SK-N-SH treated with all-trans-retinoic acid at 6 μM for 48 hours (cell line): ENCODE measurements around the gene DLG2.

ENCODE experiments used
- ATAC-seq: fragments of 200-7000 bp; cut with Tn5 transposase; 3 replicates; pipeline ENCODE4 v1.9.1; 2020; ENCODE audit warnings: mild to moderate bottlenecking, moderate library complexity
- ARNTL ChIP-seq: fragments of 450-650 bp; formaldehyde crosslinking; IDR thresholded peaks from 2 replicates; pipeline ENCODE4 v1.5.0; 2020; ENCODE audit warnings: low read depth, mild to moderate bottlenecking, moderate library complexity, borderline replicate concordance
- BACH2 ChIP-seq: fragments of 250-450 bp; sonication (Bioruptor Pico); IDR thresholded peaks from 2 replicates; pipeline ENCODE4 v1.9.0; 2021; ENCODE audit warnings: mild to moderate bottlenecking, borderline replicate concordance
- CSDC2 ChIP-seq: fragments of 250-450 bp; sonication (Bioruptor Pico); IDR thresholded peaks from 2 replicates; pipeline ENCODE4 v1.5.0; 2020; ENCODE audit warnings: mild to moderate bottlenecking, moderate library complexity
- ESRRG ChIP-seq: fragments of 250-450 bp; sonication (Bioruptor Pico); IDR thresholded peaks from 2 replicates; pipeline ENCODE4 v1.6.1; 2021; ENCODE audit warnings: mild to moderate bottlenecking
- GLIS3 ChIP-seq: fragments of 250-450 bp; sonication (Bioruptor Pico); IDR thresholded peaks from 2 replicates; pipeline ENCODE4 v1.5.0; 2020; ENCODE audit warnings: mild to moderate bottlenecking, moderate library complexity
- ISL1 ChIP-seq: fragments of 250-450 bp; sonication (Bioruptor Pico); IDR thresholded peaks from 2 replicates; pipeline ENCODE4 v2.1.2; 2022; ENCODE audit warnings: mild to moderate bottlenecking, moderate library complexity
- PPARA ChIP-seq: fragments of 250-450 bp; sonication (Bioruptor Pico); IDR thresholded peaks from 2 replicates; pipeline ENCODE4 v1.5.0; 2020; ENCODE audit warnings: mild to moderate bottlenecking, borderline replicate concordance
- RARB ChIP-seq: fragments of 250-450 bp; sonication (Bioruptor Pico); IDR thresholded peaks from 2 replicates; pipeline ENCODE4 v1.8.0; 2021; ENCODE audit warnings: mild to moderate bottlenecking, moderate library complexity
- SNAI2 ChIP-seq: fragments of 250-450 bp; sonication (Bioruptor Pico); IDR thresholded peaks from 2 replicates; pipeline ENCODE4 v1.5.0; 2020; ENCODE audit warnings: mild to moderate bottlenecking, moderate library complexity
- TOX ChIP-seq: fragments of 250-450 bp; sonication (Bioruptor Pico); IDR thresholded peaks from 2 replicates; pipeline ENCODE4 v1.8.0; 2021; ENCODE audit warnings: mild to moderate bottlenecking, moderate library complexity, borderline replicate concordance
- ZFP3 ChIP-seq: fragments of 250-450 bp; sonication (Bioruptor Pico); IDR thresholded peaks from 2 replicates; pipeline ENCODE4 v1.5.0; 2020; ENCODE audit warnings: mild to moderate bottlenecking, moderate library complexity
- ZFP30 ChIP-seq: fragments of 450-650 bp; formaldehyde crosslinking; IDR thresholded peaks from 2 replicates; pipeline ENCODE4 v1.5.0; 2022; ENCODE audit warnings: mild to moderate bottlenecking, moderate library complexity
- ZNF565 ChIP-seq: fragments of 450-650 bp; formaldehyde crosslinking; conservative IDR thresholded peaks from 2 replicates; pipeline ENCODE4 v1.5.0; 2020; ENCODE audit warnings: low read depth, mild to moderate bottlenecking, moderate library complexity
- ZNF70 ChIP-seq: fragments of 450-650 bp; formaldehyde crosslinking; IDR thresholded peaks from 2 replicates; pipeline ENCODE4 v1.5.0; 2020; ENCODE audit warnings: mild to moderate bottlenecking, moderate library complexity
- ZNF8 ChIP-seq: fragments of 450-650 bp; formaldehyde crosslinking; IDR thresholded peaks from 2 replicates; pipeline ENCODE4 v1.5.0; 2020; ENCODE audit warnings: mild to moderate bottlenecking, moderate library complexity
- TF ChIP-seq, protein P1 (sequence below): fragments of 250-450 bp; sonication (Bioruptor Pico); IDR thresholded peaks from 2 replicates; pipeline ENCODE4 v1.8.0; 2021; ENCODE audit warnings: low read depth, mild to moderate bottlenecking, moderate library complexity, borderline replicate concordance
- TF ChIP-seq, protein P2 (sequence below): fragments of 250-450 bp; sonication (Bioruptor Pico); IDR thresholded peaks from 2 replicates; pipeline ENCODE4 v1.5.0; 2020; ENCODE audit warnings: mild to moderate bottlenecking, moderate library complexity
- TF ChIP-seq, protein P3 (sequence below): fragments of 250-450 bp; sonication (Bioruptor Pico); IDR thresholded peaks from 2 replicates; pipeline ENCODE4 v1.8.0; 2020; ENCODE audit warnings: mild to moderate bottlenecking, moderate library complexity, borderline replicate concordance
- TF ChIP-seq, protein P4 (sequence below): fragments of 250-450 bp; sonication (Bioruptor Pico); IDR thresholded peaks from 2 replicates; pipeline ENCODE4 v1.5.1; 2020; ENCODE audit warnings: low read depth, mild to moderate bottlenecking, moderate library complexity

DLG2 gene

DNA sequence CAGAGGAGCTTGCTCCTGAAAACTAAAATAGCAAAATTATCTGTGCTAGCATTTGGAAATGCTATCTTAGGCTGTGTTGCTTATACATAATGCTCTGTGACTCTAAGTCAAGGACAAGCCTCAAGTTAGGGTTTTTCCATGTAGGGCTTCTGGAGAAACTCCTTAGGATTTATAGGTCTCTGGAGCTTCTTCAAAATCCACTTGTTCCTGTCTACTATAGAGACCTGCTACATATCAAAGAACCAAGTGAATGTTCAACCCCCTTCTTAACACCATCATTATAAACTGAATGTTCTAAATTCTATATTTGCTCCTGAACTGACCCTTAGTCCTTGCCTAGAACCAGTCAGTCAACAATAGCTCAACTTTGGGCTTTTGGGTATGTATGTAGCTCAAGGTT lies 1817.9 kb downstream of the DLG2 start:
- TF ChIP-seq ZNF8 (CRISPR knock-in tag) (no peak), ESRRG (CRISPR knock-in tag) (no peak), ZFP3 (CRISPR knock-in tag) (no peak), PPARA (CRISPR knock-in tag) (no peak), ZNF70 (no peak), ZNF565 (CRISPR knock-in tag) (no peak), GLIS3 (CRISPR knock-in tag) (no peak), ARNTL (CRISPR knock-in tag) (no peak), SNAI2 (no peak), BACH2 (CRISPR knock-in tag) (no peak), ISL1 (no peak), RARB (CRISPR knock-in tag) (no peak)
- TF ChIP-seq, protein P1, sequence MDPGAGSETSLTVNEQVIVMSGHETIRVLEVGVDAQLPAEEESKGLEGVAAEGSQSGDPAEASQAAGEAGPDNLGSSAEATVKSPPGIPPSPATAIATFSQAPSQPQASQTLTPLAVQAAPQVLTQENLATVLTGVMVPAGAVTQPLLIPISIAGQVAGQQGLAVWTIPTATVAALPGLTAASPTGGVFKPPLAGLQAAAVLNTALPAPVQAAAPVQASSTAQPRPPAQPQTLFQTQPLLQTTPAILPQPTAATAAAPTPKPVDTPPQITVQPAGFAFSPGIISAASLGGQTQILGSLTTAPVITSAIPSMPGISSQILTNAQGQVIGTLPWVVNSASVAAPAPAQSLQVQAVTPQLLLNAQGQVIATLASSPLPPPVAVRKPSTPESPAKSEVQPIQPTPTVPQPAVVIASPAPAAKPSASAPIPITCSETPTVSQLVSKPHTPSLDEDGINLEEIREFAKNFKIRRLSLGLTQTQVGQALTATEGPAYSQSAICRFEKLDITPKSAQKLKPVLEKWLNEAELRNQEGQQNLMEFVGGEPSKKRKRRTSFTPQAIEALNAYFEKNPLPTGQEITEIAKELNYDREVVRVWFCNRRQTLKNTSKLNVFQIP (CRISPR knock-in tag) = no peak
- TF ChIP-seq, protein P2, sequence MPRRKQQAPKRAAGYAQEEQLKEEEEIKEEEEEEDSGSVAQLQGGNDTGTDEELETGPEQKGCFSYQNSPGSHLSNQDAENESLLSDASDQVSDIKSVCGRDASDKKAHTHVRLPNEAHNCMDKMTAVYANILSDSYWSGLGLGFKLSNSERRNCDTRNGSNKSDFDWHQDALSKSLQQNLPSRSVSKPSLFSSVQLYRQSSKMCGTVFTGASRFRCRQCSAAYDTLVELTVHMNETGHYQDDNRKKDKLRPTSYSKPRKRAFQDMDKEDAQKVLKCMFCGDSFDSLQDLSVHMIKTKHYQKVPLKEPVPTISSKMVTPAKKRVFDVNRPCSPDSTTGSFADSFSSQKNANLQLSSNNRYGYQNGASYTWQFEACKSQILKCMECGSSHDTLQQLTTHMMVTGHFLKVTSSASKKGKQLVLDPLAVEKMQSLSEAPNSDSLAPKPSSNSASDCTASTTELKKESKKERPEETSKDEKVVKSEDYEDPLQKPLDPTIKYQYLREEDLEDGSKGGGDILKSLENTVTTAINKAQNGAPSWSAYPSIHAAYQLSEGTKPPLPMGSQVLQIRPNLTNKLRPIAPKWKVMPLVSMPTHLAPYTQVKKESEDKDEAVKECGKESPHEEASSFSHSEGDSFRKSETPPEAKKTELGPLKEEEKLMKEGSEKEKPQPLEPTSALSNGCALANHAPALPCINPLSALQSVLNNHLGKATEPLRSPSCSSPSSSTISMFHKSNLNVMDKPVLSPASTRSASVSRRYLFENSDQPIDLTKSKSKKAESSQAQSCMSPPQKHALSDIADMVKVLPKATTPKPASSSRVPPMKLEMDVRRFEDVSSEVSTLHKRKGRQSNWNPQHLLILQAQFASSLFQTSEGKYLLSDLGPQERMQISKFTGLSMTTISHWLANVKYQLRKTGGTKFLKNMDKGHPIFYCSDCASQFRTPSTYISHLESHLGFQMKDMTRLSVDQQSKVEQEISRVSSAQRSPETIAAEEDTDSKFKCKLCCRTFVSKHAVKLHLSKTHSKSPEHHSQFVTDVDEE (CRISPR knock-in tag) = no peak
- TF ChIP-seq, protein P3, sequence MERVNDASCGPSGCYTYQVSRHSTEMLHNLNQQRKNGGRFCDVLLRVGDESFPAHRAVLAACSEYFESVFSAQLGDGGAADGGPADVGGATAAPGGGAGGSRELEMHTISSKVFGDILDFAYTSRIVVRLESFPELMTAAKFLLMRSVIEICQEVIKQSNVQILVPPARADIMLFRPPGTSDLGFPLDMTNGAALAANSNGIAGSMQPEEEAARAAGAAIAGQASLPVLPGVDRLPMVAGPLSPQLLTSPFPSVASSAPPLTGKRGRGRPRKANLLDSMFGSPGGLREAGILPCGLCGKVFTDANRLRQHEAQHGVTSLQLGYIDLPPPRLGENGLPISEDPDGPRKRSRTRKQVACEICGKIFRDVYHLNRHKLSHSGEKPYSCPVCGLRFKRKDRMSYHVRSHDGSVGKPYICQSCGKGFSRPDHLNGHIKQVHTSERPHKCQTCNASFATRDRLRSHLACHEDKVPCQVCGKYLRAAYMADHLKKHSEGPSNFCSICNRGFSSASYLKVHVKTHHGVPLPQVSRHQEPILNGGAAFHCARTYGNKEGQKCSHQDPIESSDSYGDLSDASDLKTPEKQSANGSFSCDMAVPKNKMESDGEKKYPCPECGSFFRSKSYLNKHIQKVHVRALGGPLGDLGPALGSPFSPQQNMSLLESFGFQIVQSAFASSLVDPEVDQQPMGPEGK (CRISPR knock-in tag) = no peak
- TF ChIP-seq, protein P4, sequence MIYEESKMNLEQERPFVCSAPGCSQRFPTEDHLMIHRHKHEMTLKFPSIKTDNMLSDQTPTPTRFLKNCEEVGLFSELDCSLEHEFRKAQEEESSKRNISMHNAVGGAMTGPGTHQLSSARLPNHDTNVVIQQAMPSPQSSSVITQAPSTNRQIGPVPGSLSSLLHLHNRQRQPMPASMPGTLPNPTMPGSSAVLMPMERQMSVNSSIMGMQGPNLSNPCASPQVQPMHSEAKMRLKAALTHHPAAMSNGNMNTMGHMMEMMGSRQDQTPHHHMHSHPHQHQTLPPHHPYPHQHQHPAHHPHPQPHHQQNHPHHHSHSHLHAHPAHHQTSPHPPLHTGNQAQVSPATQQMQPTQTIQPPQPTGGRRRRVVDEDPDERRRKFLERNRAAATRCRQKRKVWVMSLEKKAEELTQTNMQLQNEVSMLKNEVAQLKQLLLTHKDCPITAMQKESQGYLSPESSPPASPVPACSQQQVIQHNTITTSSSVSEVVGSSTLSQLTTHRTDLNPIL (CRISPR knock-in tag) = no peak

DNA sequence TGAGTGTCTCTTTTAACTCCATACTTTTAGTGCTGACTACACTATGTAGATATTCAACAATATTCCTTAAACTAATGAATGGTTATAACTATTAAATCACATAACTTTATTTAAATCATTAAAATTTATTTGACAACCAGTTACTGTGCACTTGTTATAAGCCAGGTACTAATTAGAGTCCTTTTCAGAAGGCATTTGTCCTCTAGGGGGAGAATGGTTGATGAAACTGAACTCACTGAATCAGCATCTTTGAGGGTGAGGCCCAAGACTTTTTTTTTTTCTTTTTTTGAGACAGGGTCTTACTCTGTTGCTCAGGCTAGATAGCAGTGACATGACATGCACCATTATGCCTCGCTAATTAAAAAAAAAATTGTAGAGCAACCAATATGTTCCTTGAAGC lies 1825.3 kb downstream of the DLG2 start:
- ATAC-seq = no peak

More for the DNA sequence above, 1817.9 kb downstream of the DLG2 start:
- ATAC-seq = no peak

DNA sequence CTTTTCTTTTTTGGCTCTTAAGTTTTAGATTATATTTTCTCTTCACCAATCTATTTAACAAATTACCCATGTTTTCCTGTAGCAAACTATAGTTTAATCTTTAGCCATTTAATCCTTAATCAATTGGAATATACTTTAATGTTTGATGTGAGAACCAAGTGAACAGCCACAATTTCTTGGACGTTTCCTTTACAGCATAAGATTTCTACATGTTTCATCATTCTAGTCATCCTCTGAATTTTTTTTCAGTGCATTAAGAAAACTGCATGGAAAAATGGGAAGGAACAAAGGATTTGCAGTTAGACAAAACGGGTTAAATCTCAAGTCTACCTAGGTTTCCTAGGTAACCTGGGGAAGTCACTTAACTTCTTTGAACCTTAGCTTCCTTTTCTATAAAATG lies 1833.8 kb downstream of the DLG2 start:
- no peak for ATAC-seq
- TF ChIP-seq TOX = no peak
- TF ChIP-seq ISL1 = no peak
- no peak for TF ChIP-seq ZNF8 (CRISPR knock-in tag)
- TF ChIP-seq, protein P3 (CRISPR knock-in tag) = no peak
- TF ChIP-seq, protein P1 (CRISPR knock-in tag) = no peak

More for the DNA sequence above, 1825.3 kb downstream of the DLG2 start:
- TF ChIP-seq CSDC2 (CRISPR knock-in tag) (no peak), ZFP30 (CRISPR knock-in tag) (no peak), ARNTL (CRISPR knock-in tag) (no peak), PPARA (CRISPR knock-in tag) (no peak)
- TF ChIP-seq, protein P1 (CRISPR knock-in tag) = no peak
